ENCODE measurements around the gene FGA.

Gene FGA

DNA sequence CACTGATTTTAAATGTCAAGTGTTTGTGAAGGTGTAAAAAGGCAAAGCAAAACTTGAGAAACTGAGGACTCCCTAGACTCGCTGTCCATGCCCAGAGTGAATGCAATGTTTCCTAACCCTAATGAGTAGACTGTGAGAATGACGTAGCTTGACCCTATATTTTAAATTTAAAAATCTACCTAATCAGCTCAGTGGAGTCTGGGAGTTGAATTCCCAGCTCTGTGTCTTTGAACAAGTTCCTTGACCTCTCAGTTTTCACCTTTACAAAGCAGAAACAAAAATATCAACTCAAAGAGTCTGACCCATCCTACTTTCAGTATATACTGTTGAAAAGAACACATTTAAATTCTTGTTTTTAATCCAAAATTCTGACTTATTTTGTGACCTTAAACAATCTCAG is 2.3 kb downstream of the FGA start:
- TF ChIP-seq PPARA (CRISPR knock-in tag; IDR thresholded peaks at IDR 0.05; ENCODE audit: borderline replicate concordance) (no peak), CSDC2 (CRISPR knock-in tag; IDR thresholded peaks at IDR 0.05) (no peak), ZNF8 (CRISPR knock-in tag; IDR thresholded peaks at IDR 0.05) (no peak), RARB (CRISPR knock-in tag; IDR thresholded peaks at IDR 0.05) (no peak), OSR1 (CRISPR knock-in tag; IDR thresholded peaks at IDR 0.05) (no peak), ESRRG (CRISPR knock-in tag; IDR thresholded peaks at IDR 0.05) (no peak), ZC3H10 (CRISPR knock-in tag; IDR thresholded peaks at IDR 0.05) (no peak), GLIS3 (CRISPR knock-in tag; IDR thresholded peaks at IDR 0.05) (no peak), ISL1 (CRISPR knock-in tag; IDR thresholded peaks at IDR 0.05) (no peak), TOX (CRISPR knock-in tag; IDR thresholded peaks at IDR 0.05; ENCODE audit: borderline replicate concordance) (no peak), SNAI2 (CRISPR knock-in tag; IDR thresholded peaks at IDR 0.05) (no peak), ZNF565 (CRISPR knock-in tag; conservative IDR thresholded peaks at IDR 0.05; ENCODE audit: low read depth) (no peak), ZFP3 (CRISPR knock-in tag; IDR thresholded peaks at IDR 0.05) (no peak), BACH2 (CRISPR knock-in tag; IDR thresholded peaks at IDR 0.05; ENCODE audit: borderline replicate concordance) (no peak), ARNTL (CRISPR knock-in tag; IDR thresholded peaks at IDR 0.05; ENCODE audit: borderline replicate concordance, low read depth) (no peak)
- TF ChIP-seq, protein P1, sequence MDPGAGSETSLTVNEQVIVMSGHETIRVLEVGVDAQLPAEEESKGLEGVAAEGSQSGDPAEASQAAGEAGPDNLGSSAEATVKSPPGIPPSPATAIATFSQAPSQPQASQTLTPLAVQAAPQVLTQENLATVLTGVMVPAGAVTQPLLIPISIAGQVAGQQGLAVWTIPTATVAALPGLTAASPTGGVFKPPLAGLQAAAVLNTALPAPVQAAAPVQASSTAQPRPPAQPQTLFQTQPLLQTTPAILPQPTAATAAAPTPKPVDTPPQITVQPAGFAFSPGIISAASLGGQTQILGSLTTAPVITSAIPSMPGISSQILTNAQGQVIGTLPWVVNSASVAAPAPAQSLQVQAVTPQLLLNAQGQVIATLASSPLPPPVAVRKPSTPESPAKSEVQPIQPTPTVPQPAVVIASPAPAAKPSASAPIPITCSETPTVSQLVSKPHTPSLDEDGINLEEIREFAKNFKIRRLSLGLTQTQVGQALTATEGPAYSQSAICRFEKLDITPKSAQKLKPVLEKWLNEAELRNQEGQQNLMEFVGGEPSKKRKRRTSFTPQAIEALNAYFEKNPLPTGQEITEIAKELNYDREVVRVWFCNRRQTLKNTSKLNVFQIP (CRISPR knock-in tag; IDR thresholded peaks at IDR 0.05; ENCODE audit: borderline replicate concordance, low read depth) = no peak
- TF ChIP-seq, protein P2, sequence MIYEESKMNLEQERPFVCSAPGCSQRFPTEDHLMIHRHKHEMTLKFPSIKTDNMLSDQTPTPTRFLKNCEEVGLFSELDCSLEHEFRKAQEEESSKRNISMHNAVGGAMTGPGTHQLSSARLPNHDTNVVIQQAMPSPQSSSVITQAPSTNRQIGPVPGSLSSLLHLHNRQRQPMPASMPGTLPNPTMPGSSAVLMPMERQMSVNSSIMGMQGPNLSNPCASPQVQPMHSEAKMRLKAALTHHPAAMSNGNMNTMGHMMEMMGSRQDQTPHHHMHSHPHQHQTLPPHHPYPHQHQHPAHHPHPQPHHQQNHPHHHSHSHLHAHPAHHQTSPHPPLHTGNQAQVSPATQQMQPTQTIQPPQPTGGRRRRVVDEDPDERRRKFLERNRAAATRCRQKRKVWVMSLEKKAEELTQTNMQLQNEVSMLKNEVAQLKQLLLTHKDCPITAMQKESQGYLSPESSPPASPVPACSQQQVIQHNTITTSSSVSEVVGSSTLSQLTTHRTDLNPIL (CRISPR knock-in tag; IDR thresholded peaks at IDR 0.05; ENCODE audit: low read depth) = no peak
- no peak for ATAC-seq

DNA sequence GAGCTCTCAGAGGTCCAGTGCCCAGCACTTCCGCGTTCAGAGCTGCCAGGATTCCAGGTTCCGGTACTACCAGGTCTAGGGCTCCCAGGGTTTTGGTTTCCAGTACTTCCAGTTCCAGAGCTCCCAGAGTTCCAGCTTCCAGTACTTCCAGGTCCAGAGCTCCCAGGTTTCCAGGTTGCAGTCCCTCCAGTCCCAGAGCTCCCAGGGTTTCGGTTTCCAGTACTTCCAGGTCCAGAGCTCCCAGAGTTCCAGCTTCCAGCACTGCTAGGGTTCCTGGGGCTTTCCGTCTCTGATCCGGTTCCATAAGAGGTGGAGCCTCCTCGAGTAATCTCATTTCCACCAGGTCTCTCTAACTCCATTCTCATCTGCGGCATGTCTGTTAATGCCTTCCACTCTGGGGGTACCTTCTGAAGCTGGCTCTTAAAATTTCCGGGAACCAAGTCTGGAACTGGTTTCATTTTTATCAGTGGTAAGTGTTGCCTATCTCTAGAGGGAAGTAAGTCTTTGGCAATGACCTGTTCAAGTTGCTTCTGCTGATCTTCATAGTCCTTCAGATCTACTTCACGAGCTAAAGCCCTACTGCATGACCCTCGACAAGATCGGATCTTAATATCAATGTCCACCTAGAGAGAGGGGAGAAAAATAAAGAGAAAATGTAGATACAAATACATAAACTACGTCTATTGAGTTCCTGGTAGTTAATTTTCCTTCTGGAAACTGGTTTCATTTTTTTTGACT is 4.1 kb downstream of the FGA start:
- no peak for TF ChIP-seq ESRRG (CRISPR knock-in tag; IDR thresholded peaks at IDR 0.05)
- ATAC-seq = peak; percentile 30

DNA sequence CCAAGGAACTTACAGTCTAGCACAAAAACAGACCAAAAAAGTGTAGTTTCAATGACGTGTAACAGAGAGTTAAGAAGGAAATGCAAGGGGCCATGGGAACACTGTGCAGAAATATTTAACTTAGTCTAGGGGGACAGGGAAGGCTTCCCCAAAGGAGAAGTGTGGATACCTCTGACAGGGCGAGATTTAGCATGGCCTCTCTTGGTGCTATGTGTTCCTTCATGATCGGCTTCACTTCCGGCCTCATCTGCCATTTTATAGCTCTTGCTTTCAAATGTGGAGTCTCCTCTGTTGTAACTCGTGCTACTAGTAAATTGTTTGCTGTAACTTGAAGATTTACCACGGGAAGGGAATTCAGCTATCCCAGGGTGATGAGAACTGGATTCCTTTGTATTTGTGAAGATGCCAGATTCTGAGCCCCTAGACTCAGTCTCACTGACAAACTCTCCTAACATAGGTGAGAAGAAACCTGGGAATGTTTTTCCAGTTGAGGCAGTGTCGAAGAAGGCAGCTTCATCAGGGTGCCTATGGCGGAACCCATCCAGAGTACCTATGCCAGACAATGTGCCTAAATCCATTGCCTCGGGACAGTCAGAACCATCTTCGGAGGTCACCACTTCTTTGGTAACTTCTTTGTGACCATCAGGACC is 5.0 kb downstream of the FGA start:
- TF ChIP-seq ZNF8 (CRISPR knock-in tag; IDR thresholded peaks at IDR 0.05) (no peak), SNAI2 (CRISPR knock-in tag; IDR thresholded peaks at IDR 0.05) (no peak), ESRRG (CRISPR knock-in tag; IDR thresholded peaks at IDR 0.05) (no peak), TOX (CRISPR knock-in tag; IDR thresholded peaks at IDR 0.05; ENCODE audit: borderline replicate concordance) (no peak), ZNF70 (CRISPR knock-in tag; IDR thresholded peaks at IDR 0.05) (no peak), ZFP30 (CRISPR knock-in tag; IDR thresholded peaks at IDR 0.05) (no peak), BACH2 (CRISPR knock-in tag; IDR thresholded peaks at IDR 0.05; ENCODE audit: borderline replicate concordance) (no peak), ZNF565 (CRISPR knock-in tag; conservative IDR thresholded peaks at IDR 0.05; ENCODE audit: low read depth) (no peak), CSDC2 (CRISPR knock-in tag; IDR thresholded peaks at IDR 0.05) (no peak), TCF4 (CRISPR knock-in tag; IDR thresholded peaks at IDR 0.05; ENCODE audit: borderline replicate concordance) (no peak), ZFP3 (CRISPR knock-in tag; IDR thresholded peaks at IDR 0.05) (no peak), RARB (CRISPR knock-in tag; IDR thresholded peaks at IDR 0.05) (no peak), ZC3H10 (CRISPR knock-in tag; IDR thresholded peaks at IDR 0.05) (no peak), ARNTL (CRISPR knock-in tag; IDR thresholded peaks at IDR 0.05; ENCODE audit: borderline replicate concordance, low read depth) (no peak), OSR1 (CRISPR knock-in tag; IDR thresholded peaks at IDR 0.05) (no peak), ISL1 (CRISPR knock-in tag; IDR thresholded peaks at IDR 0.05) (no peak), PPARA (CRISPR knock-in tag; IDR thresholded peaks at IDR 0.05; ENCODE audit: borderline replicate concordance) (no peak)
- TF ChIP-seq, protein P3, sequence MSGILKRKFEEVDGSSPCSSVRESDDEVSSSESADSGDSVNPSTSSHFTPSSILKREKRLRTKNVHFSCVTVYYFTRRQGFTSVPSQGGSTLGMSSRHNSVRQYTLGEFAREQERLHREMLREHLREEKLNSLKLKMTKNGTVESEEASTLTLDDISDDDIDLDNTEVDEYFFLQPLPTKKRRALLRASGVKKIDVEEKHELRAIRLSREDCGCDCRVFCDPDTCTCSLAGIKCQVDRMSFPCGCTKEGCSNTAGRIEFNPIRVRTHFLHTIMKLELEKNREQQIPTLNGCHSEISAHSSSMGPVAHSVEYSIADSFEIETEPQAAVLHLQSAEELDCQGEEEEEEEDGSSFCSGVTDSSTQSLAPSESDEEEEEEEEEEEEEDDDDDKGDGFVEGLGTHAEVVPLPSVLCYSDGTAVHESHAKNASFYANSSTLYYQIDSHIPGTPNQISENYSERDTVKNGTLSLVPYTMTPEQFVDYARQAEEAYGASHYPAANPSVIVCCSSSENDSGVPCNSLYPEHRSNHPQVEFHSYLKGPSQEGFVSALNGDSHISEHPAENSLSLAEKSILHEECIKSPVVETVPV (CRISPR knock-in tag; IDR thresholded peaks at IDR 0.05) = no peak
- TF ChIP-seq, protein P4, sequence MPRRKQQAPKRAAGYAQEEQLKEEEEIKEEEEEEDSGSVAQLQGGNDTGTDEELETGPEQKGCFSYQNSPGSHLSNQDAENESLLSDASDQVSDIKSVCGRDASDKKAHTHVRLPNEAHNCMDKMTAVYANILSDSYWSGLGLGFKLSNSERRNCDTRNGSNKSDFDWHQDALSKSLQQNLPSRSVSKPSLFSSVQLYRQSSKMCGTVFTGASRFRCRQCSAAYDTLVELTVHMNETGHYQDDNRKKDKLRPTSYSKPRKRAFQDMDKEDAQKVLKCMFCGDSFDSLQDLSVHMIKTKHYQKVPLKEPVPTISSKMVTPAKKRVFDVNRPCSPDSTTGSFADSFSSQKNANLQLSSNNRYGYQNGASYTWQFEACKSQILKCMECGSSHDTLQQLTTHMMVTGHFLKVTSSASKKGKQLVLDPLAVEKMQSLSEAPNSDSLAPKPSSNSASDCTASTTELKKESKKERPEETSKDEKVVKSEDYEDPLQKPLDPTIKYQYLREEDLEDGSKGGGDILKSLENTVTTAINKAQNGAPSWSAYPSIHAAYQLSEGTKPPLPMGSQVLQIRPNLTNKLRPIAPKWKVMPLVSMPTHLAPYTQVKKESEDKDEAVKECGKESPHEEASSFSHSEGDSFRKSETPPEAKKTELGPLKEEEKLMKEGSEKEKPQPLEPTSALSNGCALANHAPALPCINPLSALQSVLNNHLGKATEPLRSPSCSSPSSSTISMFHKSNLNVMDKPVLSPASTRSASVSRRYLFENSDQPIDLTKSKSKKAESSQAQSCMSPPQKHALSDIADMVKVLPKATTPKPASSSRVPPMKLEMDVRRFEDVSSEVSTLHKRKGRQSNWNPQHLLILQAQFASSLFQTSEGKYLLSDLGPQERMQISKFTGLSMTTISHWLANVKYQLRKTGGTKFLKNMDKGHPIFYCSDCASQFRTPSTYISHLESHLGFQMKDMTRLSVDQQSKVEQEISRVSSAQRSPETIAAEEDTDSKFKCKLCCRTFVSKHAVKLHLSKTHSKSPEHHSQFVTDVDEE (CRISPR knock-in tag; IDR thresholded peaks at IDR 0.05) = no peak
- TF ChIP-seq, protein P2 (CRISPR knock-in tag; IDR thresholded peaks at IDR 0.05; ENCODE audit: low read depth) = no peak
- ATAC-seq = no peak

Data from SK-N-SH treated with all-trans-retinoic acid at 6 μM for 48 hours (cell line).